Hippocampal formation (tissue), 2 donors: ENCODE data around the gene ARHGAP22.

Source experiments
- DNase-seq, 2 donors: peaks; one replicate each; lab custom pipeline; 2025; lab: John Stamatoyannopoulos, UW

Gene ARHGAP22

GRCh38 chr10:48533540-48533939, 71.3 kb downstream of the ARHGAP22 start:
- no peak for DNase-seq

GRCh38 chr10:48531486-48531885, 73.4 kb downstream of the ARHGAP22 start:
- no peak for DNase-seq

- DNase-seq = no peak
Measured at GRCh38 chr10:48529331-48529730, 75.5 kb downstream of the ARHGAP22 start.

- DNase-seq = no peak
Measured at GRCh38 chr10:48527756-48528155, 77.1 kb downstream of the ARHGAP22 start.

GRCh38 chr10:48526846-48527505, 77.9 kb downstream of the ARHGAP22 start:
- no peak for DNase-seq

- no peak for DNase-seq
Measured at GRCh38 chr10:48526011-48526821, 78.7 kb downstream of the ARHGAP22 start.

GRCh38 chr10:48525113-48525512, 79.8 kb downstream of the ARHGAP22 start:
- no peak for DNase-seq

- no peak for DNase-seq
Measured at GRCh38 chr10:48523820-48524758, 80.8 kb downstream of the ARHGAP22 start.

GRCh38 chr10:48523212-48523819, 81.6 kb downstream of the ARHGAP22 start:
- no peak for DNase-seq

GRCh38 chr10:48522011-48522765, 82.7 kb downstream of the ARHGAP22 start:
- DNase-seq = no peak

- DNase-seq = no peak
Measured at GRCh38 chr10:48520594-48520993, 84.3 kb downstream of the ARHGAP22 start.

- no peak for DNase-seq
Measured at GRCh38 chr10:48520184-48520506, 84.7 kb downstream of the ARHGAP22 start.

GRCh38 chr10:48519481-48520183, 85.2 kb downstream of the ARHGAP22 start:
- DNase-seq = no peak

GRCh38 chr10:48518986-48519385, 85.9 kb downstream of the ARHGAP22 start:
- no peak for DNase-seq

- DNase-seq = no peak
Measured at GRCh38 chr10:48517911-48518811, 86.7 kb downstream of the ARHGAP22 start.

- no peak for DNase-seq
Measured at GRCh38 chr10:48517482-48517881, 87.4 kb downstream of the ARHGAP22 start.

- no peak for DNase-seq
Measured at GRCh38 chr10:48516911-48517310, 88.0 kb downstream of the ARHGAP22 start.

- DNase-seq = no peak
Measured at GRCh38 chr10:48514916-48515315, 90.0 kb downstream of the ARHGAP22 start.

- DNase-seq = no peak
Measured at GRCh38 chr10:48514255-48514654, 90.6 kb downstream of the ARHGAP22 start.

GRCh38 chr10:48512861-48513260, 92.0 kb downstream of the ARHGAP22 start:
- no peak for DNase-seq
